Esophagus muscularis mucosa (tissue), 4 donors: ENCODE measurements around the gene AFAP1. TPM values are rescaled to one million over a fixed set of nuclear protein-coding genes. Genes with fewer than 3 reads are reported as not detected.
A peak's percentile ranks its signal among the peaks of the same experiment; 100 is the strongest.

Source experiments
- DNase-seq: peaks from one replicate; pipeline ENCODE4 v3.0.0-alpha.2; 2017; ENCODE audit errors: extremely low spot score
- H3K27ac ChIP-seq, 4 donors: fragments of 200-600 bp; sonication (generic); replicated peaks in 1 of 4; 1 replicate in 3 of 4; 2 replicates in 1 of 4; pipeline ENCODE4 v1.5.1; 2016 to 2019; ENCODE audit warnings: mild to moderate bottlenecking in 1 of 4
- H3K27me3 ChIP-seq, 4 donors: fragments of 200-600 bp; sonication (generic); one replicate each; pipeline versions ENCODE4 v1.5.1 to v1.6.0; 2016 to 2019
- H3K36me3 ChIP-seq, 4 donors: fragments of 200-600 bp; sonication (generic); one replicate each; pipeline ENCODE4 v1.5.1; 2016 to 2019
- H3K4me1 ChIP-seq, 4 donors: fragments of 200-600 bp; sonication (generic); one replicate each; pipeline ENCODE4 v1.5.1; 2016 to 2019
- H3K4me3 ChIP-seq, 4 donors: fragments of 200-600 bp; sonication (generic); 1 replicate in 2 of 4; 2 replicates in 2 of 4; pipeline ENCODE4 v1.5.1; 2016 to 2019; ENCODE audit warnings: mild to moderate bottlenecking in 4 of 4, moderate library complexity in 1 of 4
- H3K9me3 ChIP-seq, 4 donors: fragments of 200-600 bp; sonication (generic); 1 replicate in 3 of 4; 2 replicates in 1 of 4; pipeline ENCODE4 v1.5.1; 2016 to 2019
- EP300 ChIP-seq: sonication (generic); formaldehyde crosslinking; IDR thresholded peaks from one replicate; pipeline ENCODE4 v1.6.1; 2017; ENCODE audit warnings: antibody characterized with exemption
- POLR2A ChIP-seq: fragments of 450-650 bp; IDR thresholded peaks from one replicate; pipeline ENCODE4 v1.6.1; 2017; ENCODE audit warnings: antibody characterized with exemption, moderate library complexity, mild to moderate bottlenecking, low read depth
- POLR2AphosphoS5 ChIP-seq, 2 donors: sonication (generic); formaldehyde crosslinking; IDR thresholded peaks; one replicate each; pipeline ENCODE4 v1.6.1; 2017; ENCODE audit warnings: antibody characterized with exemption in 2 of 2
- WGBS: methylation state at CpG from one replicate; pipeline ENCODE4 v1.1.5; 2018; 5-methylcytosine and 5-hydroxymethylcytosine counted together
- intact Hi-C: fragments of 100-400 bp; cut with DNase I; formaldehyde crosslinking; loops from one replicate; pipeline ENCODE4 v1.15.1; 2023
- total RNA-seq, 4 donors: library from RNA; depleted of rRNA; stranded (reverse); fragments of >200 nt; gene quantifications; one replicate each; pipeline versions ENCODE4 v1.1.0 to v1.2.1, GENCODE V29; 2016
- TF ChIP-seq, protein P1 (sequence below), 3 experiments: fragments of 200-600 bp in 2 of 3; fragments of 450-650 bp in 1 of 3; sonication (generic) in 2 of 3; IDR thresholded peaks; one replicate each; pipeline ENCODE4 v1.5.1; 2017 to 2019; ENCODE audit warnings: antibody characterized with exemption in 3 of 3, mild to moderate bottlenecking in 2 of 3, moderate library complexity in 1 of 3

AFAP1 gene
- total RNA-seq, 4 donors from 2014 or later: 37.8 to 71.3 (median 50.9) TPM

DNA sequence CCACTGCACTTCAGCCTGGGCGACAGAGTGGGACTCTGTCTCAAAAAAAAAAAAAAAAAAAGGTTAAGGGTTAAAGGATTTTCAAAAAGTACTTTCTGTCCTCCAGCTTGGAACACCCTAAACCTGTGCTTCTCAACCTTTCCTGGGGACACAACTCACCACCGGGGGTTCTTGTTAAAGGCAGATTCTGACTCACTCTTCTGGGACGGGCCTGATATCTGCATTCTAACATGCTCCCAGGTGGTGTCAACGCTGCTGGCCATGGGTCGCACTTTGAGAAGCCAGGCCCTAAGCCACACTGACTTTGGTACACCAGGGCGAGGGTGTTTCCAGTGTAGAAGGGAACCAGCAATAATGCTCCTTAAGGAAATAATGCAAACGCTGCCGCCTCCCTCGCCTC is 46.1 kb downstream of the AFAP1 start:
- no peak for TF ChIP-seq POLR2A
- no peak for TF ChIP-seq POLR2AphosphoS5 (IDR thresholded peaks at IDR 0.05)
- TF ChIP-seq EP300: no peak
- TF ChIP-seq, protein P1, sequence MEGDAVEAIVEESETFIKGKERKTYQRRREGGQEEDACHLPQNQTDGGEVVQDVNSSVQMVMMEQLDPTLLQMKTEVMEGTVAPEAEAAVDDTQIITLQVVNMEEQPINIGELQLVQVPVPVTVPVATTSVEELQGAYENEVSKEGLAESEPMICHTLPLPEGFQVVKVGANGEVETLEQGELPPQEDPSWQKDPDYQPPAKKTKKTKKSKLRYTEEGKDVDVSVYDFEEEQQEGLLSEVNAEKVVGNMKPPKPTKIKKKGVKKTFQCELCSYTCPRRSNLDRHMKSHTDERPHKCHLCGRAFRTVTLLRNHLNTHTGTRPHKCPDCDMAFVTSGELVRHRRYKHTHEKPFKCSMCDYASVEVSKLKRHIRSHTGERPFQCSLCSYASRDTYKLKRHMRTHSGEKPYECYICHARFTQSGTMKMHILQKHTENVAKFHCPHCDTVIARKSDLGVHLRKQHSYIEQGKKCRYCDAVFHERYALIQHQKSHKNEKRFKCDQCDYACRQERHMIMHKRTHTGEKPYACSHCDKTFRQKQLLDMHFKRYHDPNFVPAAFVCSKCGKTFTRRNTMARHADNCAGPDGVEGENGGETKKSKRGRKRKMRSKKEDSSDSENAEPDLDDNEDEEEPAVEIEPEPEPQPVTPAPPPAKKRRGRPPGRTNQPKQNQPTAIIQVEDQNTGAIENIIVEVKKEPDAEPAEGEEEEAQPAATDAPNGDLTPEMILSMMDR (IDR thresholded peaks at IDR 0.05): no peak
- H3K36me3 ChIP-seq: no peaks in the 10 kb centered on the region
- intact Hi-C loops: no loop called here
- peaks cover 0 to 6% (median 2%) of the 10 kb centered on the region in 4 donors for H3K9me3 ChIP-seq
- peak overlapping the region; percentile 51 to 63 (median 56) for H3K27ac ChIP-seq
- no peaks in the 10 kb centered on the region for H3K27me3 ChIP-seq
- 91% methylated on average over 9 of the region's 9 CpGs for WGBS
- peaks cover 11 to 78% (median 55%) of the 10 kb centered on the region in 4 donors for H3K4me1 ChIP-seq
- no peak overlapping the region for H3K4me3 ChIP-seq
- no peak for DNase-seq

DNA sequence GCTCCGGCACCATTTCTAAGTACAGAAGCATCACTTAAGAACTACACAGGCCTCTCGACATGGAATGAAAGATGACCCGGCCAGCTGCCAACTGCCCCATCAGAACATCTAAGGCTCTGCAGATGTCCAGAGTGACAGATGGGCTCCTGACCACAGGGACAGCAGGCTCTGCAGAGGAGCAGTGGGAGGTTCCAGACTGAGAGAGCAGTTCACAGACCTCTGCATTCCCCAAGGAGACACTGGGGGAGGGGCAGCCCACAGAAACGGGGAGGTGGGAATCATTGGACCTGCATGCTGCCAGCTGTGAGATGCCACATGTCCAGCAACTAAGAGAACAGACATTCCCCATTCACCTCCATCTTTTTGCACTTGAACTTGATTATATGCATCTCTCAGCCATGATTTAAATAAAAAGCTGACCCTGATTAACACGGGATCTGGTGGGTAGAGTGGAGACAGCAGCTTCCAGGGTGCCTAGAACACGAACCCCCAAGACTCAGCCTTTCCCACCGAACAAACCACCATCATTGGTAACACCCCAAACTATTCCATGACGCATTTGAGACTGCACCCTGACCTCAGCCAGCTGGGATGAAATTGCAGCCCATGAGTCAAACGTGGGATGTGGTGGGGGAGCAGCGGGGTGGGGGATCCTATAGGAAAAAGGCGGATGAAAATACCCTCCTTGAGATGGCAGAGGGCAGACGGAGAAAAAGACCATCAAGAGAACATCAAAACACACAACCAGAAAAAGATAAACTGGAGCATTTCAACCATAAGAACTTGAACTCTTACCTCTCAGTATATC is 47.2 kb downstream of the AFAP1 start:
- Histone ChIP-seq H3K4me1 (peaks cover 12 to 77% (median 48%) of the 10 kb centered on the region in 4 donors), H3K9me3 (peaks cover 0 to 7% (median 3%) of the 10 kb centered on the region in 4 donors), H3K4me3 (no peak overlapping the region), H3K27me3 (no peaks in the 10 kb centered on the region), H3K27ac (peak overlapping the region; percentile 63 to 75 (median 70)), H3K36me3 (no peaks in the 10 kb centered on the region)
- 47% methylated on average over 12 of the region's 12 CpGs for WGBS
- intact Hi-C loops: no loop called here
- TF ChIP-seq, protein P1 (IDR thresholded peaks at IDR 0.05): no peak
- no peak for DNase-seq

DNA sequence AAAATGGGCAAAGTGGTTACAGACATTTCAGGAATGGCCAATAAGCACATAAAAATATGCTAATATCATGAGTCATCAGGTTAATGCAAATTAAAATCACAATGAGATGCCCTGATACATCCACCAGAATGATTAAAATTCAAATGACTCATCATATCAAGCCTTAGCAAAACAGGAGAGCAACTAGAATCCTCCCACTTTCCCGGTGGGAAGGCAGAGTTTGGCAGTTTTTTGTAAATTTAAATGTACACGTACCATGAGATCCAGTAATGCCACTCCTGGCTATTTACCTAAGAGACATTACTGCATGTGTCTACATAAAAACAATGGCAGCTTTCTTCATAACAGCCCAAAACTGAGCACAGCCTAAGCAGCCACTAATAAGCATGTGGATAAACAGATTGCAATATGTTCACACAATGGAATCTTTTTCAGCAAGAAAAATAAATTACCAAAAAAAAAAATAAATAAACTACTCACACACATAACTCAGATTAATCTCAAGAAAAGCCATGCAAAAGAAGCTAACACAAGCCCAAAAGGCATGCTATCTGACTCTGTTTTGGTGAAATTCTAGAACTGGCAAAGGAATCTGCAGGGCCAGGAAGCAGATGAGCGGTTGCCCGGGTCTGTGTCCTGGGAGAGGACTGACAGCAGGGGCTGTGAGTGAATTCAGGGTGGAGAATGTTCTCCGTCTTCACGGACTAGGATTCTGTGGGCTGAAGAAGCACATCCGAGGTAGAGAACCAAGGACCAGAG is 48.8 kb downstream of the AFAP1 start:
- WGBS: 34% methylated on average over 7 of the region's 7 CpGs
- no peaks in the 10 kb centered on the region for H3K36me3 ChIP-seq
- peaks cover 0 to 7% (median 3%) of the 10 kb centered on the region in 4 donors for H3K9me3 ChIP-seq
- TF ChIP-seq POLR2A (no peak), POLR2AphosphoS5 (IDR thresholded peaks at IDR 0.05) (no peak), EP300 (no peak)
- TF ChIP-seq, protein P1 (IDR thresholded peaks at IDR 0.05): no peak
- intact Hi-C loops: no loop called here
- DNase-seq: no peak
- H3K4me3 ChIP-seq: no peak overlapping the region
- peak overlapping the region; percentile 63 to 75 (median 70) for H3K27ac ChIP-seq
- no peaks in the 10 kb centered on the region for H3K27me3 ChIP-seq
- peaks cover 23 to 80% (median 62%) of the 10 kb centered on the region in 4 donors for H3K4me1 ChIP-seq

DNA sequence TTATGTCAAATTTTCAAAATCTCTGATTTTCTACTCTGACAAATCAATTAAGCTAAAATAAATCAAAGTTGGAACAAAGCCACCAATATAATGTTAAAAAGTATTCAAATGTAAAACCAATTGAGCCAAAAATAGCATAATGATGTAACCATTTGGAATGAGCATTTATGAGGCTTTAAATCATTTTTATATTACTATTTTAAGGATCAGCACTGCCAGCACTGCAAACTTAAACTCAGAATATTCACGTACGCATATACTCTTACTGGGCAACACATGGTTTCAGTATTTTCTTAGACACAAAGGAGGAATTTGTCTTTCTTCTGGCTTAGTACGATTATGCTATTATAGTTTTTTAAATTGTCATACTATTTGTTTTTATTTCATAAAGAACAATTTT is 52.2 kb downstream of the AFAP1 start:
- WGBS: 61% methylated on average over 3 of the region's 3 CpGs
- Histone ChIP-seq H3K4me3 (no peak overlapping the region), H3K9me3 (peaks cover 0 to 7% (median 3%) of the 10 kb centered on the region in 4 donors), H3K27ac (peak overlapping the region; percentile 81 to 89 (median 85)), H3K36me3 (no peaks in the 10 kb centered on the region), H3K4me1 (peaks cover 23 to 72% (median 62%) of the 10 kb centered on the region in 4 donors), H3K27me3 (no peaks in the 10 kb centered on the region)
- TF ChIP-seq, protein P1 (IDR thresholded peaks at IDR 0.05): no peak
- TF ChIP-seq EP300 (no peak), POLR2A (no peak), POLR2AphosphoS5 (IDR thresholded peaks at IDR 0.05) (no peak)
- no peak for DNase-seq
- intact Hi-C loops: no loop called here
